ENCODE data around the gene DCTPP1. TPM values are rescaled to one million over a fixed set of nuclear protein-coding genes. Genes with fewer than 3 reads are reported as not detected.

The DCTPP1 gene
- total and polyA plus RNA-seq, 2 donors (not counting 3 experiments of a cell fraction or from before 2014, with no cell fraction given) = 68.0 to 88.6 TPM

DNA sequence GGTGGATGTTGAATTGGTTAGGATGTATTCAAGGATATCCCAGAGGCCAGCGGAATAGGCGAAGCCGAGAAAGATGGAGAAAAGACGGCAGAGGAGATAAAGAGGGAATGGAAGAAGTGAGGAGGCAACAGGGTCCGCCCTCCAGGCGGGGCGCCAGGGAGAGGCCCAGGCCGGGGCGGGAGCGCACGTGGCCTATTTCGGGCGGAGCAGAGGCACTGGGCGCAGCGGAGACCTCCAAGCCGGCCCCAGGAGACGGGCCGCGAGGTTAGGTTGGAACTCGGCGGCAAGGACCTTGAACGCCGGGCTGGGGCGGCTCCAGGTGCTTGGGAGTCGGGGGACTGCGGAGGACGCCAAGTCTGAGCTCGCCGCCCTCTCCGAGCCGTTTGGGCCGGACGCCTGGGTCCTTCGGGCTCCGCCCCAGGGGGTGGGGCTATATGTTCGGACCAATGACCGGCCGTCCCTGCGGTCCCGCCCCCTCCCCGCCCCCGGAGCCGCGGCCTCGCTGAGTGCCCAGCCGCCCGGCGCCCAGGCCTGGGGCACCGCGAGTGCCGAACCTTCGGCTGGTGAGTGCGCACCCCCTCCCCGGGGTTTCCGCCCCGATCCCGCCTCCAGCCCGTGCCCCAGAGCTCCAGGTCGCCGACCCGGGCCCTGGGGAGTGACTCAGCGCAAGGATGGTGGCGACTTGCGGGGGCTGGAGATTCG, 22.6 kb downstream of the DCTPP1 start, which contains the start of gene ZNF771:
ZNF771 (plus strand) TSS at position 505 of the 702 bp plus-strand sequence. CDS start 448 bp downstream, outside the sequence.
- Histone ChIP-seq H3K27ac (ENCODE audit: insufficient read depth, low read depth, low read length) (peak within 1 kb of the TSS; percentile 71), H3K4me3 (replicated peaks in 1 of 3; ENCODE audit: insufficient read depth in 1 of 3, low read depth in 1 of 3, low read length in 3 of 3) (peak within 1 kb of the TSS; percentile 29 to 56 (median 47)), H3K36me3 (ENCODE audit: control insufficient read depth in 2 of 2, extremely low read depth in 1 of 2, insufficient read depth in 2 of 2, low read length in 2 of 2) (peaks cover under 1 to 6% of the 10 kb centered on the region in 2 experiments), H3K9me1 (replicated peaks; ENCODE audit: control insufficient read depth, extremely low read depth, insufficient read depth, low read length) (no peaks in the 10 kb centered on the region), H3K9ac (replicated peaks; ENCODE audit: extremely low read depth, insufficient read depth, low read length) (peak within 1 kb of the TSS; percentile 80), H3K4me2 (ENCODE audit: insufficient read depth, low read length) (peak within 1 kb of the TSS; percentile 59), H3K9me3 (replicated peaks; ENCODE audit: control insufficient read depth, insufficient read depth, low read length) (no peaks in the 10 kb centered on the region), H3K27me3 (ENCODE audit: control insufficient read depth in 2 of 2, insufficient read depth in 2 of 2, low read length in 2 of 2) (no peaks in the 10 kb centered on the region), H3K4me1 (ENCODE audit: control insufficient read depth, extremely low read depth, insufficient read depth, low read length) (peaks cover 22% of the 10 kb centered on the region), H2AFZ (ENCODE audit: low read depth, low read length) (peak within 1 kb of the TSS; percentile 67), H4K20me1 (replicated peaks; ENCODE audit: control insufficient read depth, extremely low read depth, insufficient read depth, low read length) (no peaks in the 10 kb centered on the region), H3K79me2 (ENCODE audit: control insufficient read depth, insufficient read depth, low read length) (peaks cover 3% of the 10 kb centered on the region)
- dilution Hi-C loops (cut with MboI; ENCODE audit: extremely low pct_ligation_motif_present, low sequenced_read_pairs) = no loop called here
- FAIRE-seq (peak; percentile 88), DNase-seq (ENCODE audit: low read depth, low spot score) (peak; percentile 88)
- intact Hi-C loops (cut with micrococcal nuclease) = loop anchor here (10.0 kb wide), 1 partner anchor 312 kb away; the partner anchor contains the start of genes TBX6 and YPEL3
- ChIA-PET CTCF (interaction anchor here (0.8 to 5.3 kb wide), 7 partner anchors 9 to 315 kb away, joined by 3 to 62 read pairs (median 4); partner anchors contain the start of gene ZNF48), POLR2A (interaction anchor here (1.3 to 1.5 kb wide), 4 partner anchors 11 to 56 kb away, joined by 3 to 7 read pairs (median 5); partner anchors contain the start of gene DCTPP1)
- TF ChIP-seq, protein P1, sequence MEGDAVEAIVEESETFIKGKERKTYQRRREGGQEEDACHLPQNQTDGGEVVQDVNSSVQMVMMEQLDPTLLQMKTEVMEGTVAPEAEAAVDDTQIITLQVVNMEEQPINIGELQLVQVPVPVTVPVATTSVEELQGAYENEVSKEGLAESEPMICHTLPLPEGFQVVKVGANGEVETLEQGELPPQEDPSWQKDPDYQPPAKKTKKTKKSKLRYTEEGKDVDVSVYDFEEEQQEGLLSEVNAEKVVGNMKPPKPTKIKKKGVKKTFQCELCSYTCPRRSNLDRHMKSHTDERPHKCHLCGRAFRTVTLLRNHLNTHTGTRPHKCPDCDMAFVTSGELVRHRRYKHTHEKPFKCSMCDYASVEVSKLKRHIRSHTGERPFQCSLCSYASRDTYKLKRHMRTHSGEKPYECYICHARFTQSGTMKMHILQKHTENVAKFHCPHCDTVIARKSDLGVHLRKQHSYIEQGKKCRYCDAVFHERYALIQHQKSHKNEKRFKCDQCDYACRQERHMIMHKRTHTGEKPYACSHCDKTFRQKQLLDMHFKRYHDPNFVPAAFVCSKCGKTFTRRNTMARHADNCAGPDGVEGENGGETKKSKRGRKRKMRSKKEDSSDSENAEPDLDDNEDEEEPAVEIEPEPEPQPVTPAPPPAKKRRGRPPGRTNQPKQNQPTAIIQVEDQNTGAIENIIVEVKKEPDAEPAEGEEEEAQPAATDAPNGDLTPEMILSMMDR (IDR thresholded peaks at IDR 0.05; ENCODE audit: extremely low read depth in 1 of 2, insufficient read depth in 1 of 2, low read depth in 1 of 2, low read length in 2 of 2) = no peak
- TF ChIP-seq FOS (IDR thresholded peaks at IDR 0.05; ENCODE audit: borderline replicate concordance, insufficient read depth, low read length) = peak; percentile 15
- peak; percentile 92 for TF ChIP-seq POLR2A (IDR thresholded peaks at IDR 0.05; ENCODE audit: low read depth, low read length)
- TF ChIP-seq EZH2 (IDR thresholded peaks at IDR 0.05; ENCODE audit: borderline replicate concordance, low read depth, low read length, severe bottlenecking) = no peak
- TF ChIP-seq MYC (IDR thresholded peaks at IDR 0.05; ENCODE audit: low read depth, low read length) = no peak
- peak; percentile 91 for TF ChIP-seq POLR2AphosphoS5 (IDR thresholded peaks at IDR 0.05; ENCODE audit: insufficient read depth, low read depth, low read length)
- TF ChIP-seq GATA2 (IDR thresholded peaks at IDR 0.05; ENCODE audit: insufficient read depth, insufficient read length, low read depth, low read length) = no peak
- TF ChIP-seq JUN (IDR thresholded peaks at IDR 0.05; ENCODE audit: borderline replicate concordance, insufficient read depth, insufficient read length, low read depth) = no peak
- TF ChIP-seq, protein P2, sequence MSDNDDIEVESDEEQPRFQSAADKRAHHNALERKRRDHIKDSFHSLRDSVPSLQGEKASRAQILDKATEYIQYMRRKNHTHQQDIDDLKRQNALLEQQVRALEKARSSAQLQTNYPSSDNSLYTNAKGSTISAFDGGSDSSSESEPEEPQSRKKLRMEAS (IDR thresholded peaks at IDR 0.05; ENCODE audit: insufficient read depth, insufficient read length) = peak; percentile 87
- BruUV-seq (replicated peaks) = no TSS peak

Measured in endothelial cell of umbilical vein (primary cell).